ENCODE results near the gene ARID3C. TPM values are rescaled to one million over a fixed set of nuclear protein-coding genes. Genes with fewer than 3 reads are reported as not detected.
A peak's percentile ranks its signal among the peaks of the same experiment; 100 is the strongest.

Gene ARID3C
- total RNA-seq, 1 donor: 0.09 TPM

DNA sequence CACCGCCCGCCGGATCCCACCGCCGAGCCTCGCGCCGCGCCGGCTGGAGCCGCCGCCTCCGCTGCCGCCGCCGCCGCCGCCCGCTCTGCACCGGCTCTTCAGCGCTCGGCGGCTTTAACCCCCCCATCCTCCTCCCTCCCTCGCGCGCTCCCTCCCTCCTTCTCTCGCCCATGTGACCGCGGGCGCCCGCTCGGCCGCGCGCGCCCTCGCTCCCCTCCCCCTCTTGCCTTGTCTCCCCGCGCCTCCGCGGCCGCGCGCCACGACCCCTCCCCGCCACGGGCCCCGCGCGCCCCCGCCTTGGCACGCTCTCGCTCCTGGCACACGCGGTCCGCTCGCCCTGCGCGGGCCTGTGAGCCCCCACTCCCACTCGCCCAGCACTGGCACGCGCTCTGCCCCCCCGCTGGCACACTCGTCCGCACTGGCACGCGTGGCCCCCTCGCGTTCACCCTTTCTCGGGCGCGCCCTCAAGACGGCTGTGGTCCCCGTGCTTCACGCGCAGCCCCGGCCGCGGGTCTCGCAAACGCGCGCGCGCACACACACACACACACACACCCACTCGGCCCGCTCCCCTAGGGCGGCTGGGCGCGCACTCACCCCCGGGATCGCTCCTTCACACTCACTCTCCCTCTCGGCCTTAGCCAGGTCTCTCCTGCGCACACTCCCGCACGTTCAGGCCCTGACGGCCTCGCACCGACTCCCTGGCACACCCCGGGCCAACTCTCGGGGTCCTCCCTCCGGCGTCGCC lies 39.1 kb downstream of the ARID3C start, which contains the start of gene CNTFR:
Gene CNTFR (minus strand): TSS at position 89 of the 745 bp plus-strand sequence. CDS start 20,743 bp downstream, outside the sequence.
- no peak for DNase-seq (ENCODE audit: low read depth)
- TF ChIP-seq, protein P1, sequence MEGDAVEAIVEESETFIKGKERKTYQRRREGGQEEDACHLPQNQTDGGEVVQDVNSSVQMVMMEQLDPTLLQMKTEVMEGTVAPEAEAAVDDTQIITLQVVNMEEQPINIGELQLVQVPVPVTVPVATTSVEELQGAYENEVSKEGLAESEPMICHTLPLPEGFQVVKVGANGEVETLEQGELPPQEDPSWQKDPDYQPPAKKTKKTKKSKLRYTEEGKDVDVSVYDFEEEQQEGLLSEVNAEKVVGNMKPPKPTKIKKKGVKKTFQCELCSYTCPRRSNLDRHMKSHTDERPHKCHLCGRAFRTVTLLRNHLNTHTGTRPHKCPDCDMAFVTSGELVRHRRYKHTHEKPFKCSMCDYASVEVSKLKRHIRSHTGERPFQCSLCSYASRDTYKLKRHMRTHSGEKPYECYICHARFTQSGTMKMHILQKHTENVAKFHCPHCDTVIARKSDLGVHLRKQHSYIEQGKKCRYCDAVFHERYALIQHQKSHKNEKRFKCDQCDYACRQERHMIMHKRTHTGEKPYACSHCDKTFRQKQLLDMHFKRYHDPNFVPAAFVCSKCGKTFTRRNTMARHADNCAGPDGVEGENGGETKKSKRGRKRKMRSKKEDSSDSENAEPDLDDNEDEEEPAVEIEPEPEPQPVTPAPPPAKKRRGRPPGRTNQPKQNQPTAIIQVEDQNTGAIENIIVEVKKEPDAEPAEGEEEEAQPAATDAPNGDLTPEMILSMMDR (IDR thresholded peaks at IDR 0.05; ENCODE audit: insufficient read depth, low read length): no peak
- peak within 1 kb of the TSS; percentile 40 for H3K4me3 ChIP-seq (ENCODE audit: low read depth, low read length)

DNA sequence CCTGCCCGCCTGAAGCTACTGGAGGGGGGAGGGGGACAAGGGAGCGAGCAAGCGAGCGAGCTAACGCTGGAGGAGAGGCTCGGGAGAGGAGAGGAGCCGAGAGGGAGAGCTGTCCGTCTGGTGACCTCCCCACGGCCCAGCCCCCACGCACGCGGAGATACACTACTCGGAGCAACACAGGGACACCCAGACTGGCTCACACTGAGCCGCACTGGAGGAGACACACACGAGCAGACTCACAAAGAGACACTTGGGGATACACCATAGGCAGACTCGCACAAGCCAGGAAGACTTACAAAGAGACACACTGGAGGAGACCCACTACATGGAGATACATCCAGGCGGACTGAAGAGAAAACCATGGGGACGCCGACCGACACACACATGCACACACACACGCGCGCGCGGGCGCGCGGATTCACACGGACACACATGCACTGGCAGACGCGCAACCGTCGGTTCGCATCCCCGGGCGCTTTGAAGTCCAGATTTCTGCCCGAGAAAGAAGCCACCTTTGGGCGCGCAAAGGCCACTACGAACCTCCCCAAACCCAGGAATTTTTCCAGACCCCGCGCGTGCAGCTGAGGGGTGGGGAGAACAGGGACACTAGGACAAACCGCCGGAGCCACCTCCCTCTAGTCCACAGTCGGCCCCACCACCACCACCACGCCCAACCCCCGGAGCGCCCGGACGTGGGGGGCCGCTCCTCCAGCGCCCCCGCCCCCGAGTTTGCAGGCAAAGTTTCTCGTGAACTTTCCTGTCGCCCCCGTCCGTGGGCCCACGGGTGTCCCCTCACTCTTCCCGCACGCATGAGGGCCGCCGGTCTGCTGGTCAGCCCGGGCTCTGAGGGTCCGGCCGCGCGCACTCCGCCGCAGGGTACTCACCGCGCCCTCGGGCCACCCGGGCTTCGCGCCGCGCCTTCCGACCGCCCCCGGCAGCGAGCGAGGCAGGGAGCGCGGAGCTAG lies 39.9 kb downstream of the ARID3C start:
- no peak for DNase-seq (ENCODE audit: low read depth)
- no peak overlapping the region for H3K4me3 ChIP-seq (ENCODE audit: low read depth, low read length)
- TF ChIP-seq, protein P1 (IDR thresholded peaks at IDR 0.05; ENCODE audit: insufficient read depth, low read length): no peak

DNA sequence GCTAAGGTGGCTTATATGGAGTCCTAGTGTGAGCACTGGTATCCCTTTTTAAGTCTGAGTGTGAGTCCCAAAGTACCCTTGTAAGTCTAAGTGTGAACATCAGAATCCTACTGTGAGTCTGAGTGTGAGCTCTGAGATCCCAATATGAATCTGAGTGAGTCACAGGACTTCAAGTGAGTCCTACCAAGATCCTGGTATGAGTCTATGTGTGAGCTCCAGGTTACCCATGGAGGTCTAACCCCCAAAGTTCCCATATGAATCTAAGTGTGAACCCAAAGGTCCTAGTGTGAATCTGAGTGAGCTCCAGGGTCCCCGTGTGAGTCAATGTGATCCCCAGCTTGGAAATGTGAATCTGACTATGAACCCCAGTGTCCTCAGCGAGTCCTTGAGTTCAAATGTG lies 41.6 kb downstream of the ARID3C start:
- DNase-seq (ENCODE audit: low read depth): no peak
- no peak overlapping the region for H3K4me3 ChIP-seq (ENCODE audit: low read depth, low read length)
- TF ChIP-seq, protein P1 (IDR thresholded peaks at IDR 0.05; ENCODE audit: insufficient read depth, low read length): no peak

DNA sequence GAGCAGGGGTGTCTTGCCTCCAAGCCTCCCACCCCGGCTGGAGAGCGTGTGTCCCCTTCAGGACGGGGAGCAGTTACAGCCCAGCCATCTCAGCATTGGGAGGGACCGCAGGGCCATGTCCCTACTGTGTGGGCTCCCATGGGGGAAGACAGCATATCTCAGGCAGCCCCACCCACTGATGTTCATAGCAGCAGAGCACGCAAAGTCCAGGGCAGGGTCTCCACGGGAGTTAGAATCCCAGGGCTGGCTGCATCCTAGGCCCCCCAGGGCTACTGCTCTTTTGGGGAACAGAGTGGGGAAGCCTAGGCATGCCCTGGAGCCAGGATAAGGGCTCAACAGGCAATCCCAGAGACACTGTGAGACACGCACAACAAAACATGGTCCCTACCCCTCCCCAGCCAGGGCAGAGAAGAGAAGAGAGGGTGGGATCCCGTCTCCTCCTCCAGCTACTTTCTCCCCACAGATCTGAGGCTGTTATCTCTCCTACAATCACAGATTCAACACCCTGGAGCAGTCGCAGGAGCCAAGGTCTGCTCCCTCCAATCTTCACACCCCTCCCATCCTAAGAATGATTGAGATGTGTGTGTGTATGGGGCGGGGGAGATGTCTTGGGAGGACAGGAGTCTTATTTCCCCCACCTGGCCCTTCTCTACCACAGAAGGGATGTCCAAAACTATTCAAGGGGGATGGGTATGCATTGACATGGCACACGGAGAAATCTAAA lies 42.8 kb downstream of the ARID3C start:
- DNase-seq (ENCODE audit: low read depth): no peak
- TF ChIP-seq, protein P1 (IDR thresholded peaks at IDR 0.05; ENCODE audit: insufficient read depth, low read length): no peak
- no peak overlapping the region for H3K4me3 ChIP-seq (ENCODE audit: low read depth, low read length)

DNA sequence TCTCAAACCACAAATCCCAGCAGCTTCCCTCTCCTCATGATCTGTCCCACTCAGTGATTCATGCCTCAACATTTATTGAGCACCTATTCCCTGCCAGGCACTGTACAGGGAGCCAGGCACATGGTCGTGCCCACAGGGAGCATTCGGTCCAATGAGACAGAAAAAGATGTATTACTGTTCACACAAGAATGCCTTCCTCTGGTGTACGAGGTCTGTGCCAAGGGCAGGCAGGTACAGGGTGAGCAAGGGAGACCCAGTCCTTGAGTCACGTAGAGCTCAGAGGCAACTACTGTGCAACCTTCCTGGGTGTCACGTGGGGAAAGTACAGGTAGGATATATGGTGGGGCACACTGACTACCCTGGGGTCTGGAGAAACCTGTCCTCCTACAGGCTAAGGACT lies 43.9 kb downstream of the ARID3C start:
- TF ChIP-seq, protein P1 (IDR thresholded peaks at IDR 0.05; ENCODE audit: insufficient read depth, low read length): no peak
- no peak overlapping the region for H3K4me3 ChIP-seq (ENCODE audit: low read depth, low read length)
- DNase-seq (ENCODE audit: low read depth): no peak

DNA sequence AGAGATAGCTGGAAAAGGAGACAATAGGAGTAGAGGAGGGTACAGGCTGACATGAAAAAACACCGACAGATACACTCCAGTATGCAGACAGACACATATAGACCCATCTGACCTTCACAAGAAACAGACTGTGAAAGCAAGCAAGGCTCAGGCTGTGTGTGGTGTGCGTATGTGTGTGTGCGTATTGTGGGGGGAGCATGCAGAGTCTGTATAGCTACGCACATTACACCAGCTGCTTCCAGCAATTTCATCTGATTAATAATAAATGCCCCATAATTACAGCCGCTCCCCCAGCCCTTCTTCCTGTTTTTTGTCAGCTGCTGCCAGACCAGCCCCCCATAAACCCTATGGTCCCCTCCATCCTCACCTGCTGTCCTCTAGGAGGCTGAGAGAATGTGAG lies 46.1 kb downstream of the ARID3C start:
- no peak overlapping the region for H3K4me3 ChIP-seq (ENCODE audit: low read depth, low read length)
- no peak for DNase-seq (ENCODE audit: low read depth)
- TF ChIP-seq, protein P1 (IDR thresholded peaks at IDR 0.05; ENCODE audit: insufficient read depth, low read length): no peak
